MM.1S (cell line): Measurements from ENCODE around the gene ZRANB2.

Experiments
- EZH2 ChIP-seq: fragments of 300-600 bp; sonication (generic); optimal IDR thresholded peaks from 2 replicates; pipeline ENCODE3; 2017; ENCODE audit warnings: low read depth, mild to moderate bottlenecking, antibody characterized with exemption, low read length, mixed read lengths
- TF ChIP-seq, protein P1 (sequence below): fragments of 300-600 bp; sonication (generic); IDR thresholded peaks from 2 replicates; pipeline ENCODE4 v1.5.1; 2016; ENCODE audit warnings: antibody characterized with exemption, low read length, mixed read lengths

DNA sequence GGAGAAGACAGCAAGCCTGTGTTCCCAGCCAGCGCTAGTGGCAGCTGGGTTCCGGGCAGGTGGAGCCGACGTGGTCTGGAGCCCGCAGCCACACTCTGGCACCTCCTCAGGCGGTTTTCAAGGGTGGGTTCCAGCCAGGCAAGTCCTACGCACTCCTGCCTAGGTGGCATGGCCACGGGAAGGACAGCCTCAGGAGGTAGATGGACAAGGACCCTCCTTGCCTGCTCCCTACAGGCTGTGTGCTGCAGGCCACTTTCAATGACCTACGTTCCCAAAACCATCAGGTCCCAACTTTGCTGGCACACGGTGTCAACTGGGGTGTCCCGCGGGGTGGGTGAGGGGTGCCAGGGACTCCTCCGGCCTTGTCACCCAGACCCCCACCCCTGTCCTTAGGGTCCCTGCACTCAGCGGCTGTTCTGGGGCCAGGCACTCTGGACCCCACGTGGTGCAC is 26.5 kb downstream of the ZRANB2 start:
- TF ChIP-seq, protein P1, sequence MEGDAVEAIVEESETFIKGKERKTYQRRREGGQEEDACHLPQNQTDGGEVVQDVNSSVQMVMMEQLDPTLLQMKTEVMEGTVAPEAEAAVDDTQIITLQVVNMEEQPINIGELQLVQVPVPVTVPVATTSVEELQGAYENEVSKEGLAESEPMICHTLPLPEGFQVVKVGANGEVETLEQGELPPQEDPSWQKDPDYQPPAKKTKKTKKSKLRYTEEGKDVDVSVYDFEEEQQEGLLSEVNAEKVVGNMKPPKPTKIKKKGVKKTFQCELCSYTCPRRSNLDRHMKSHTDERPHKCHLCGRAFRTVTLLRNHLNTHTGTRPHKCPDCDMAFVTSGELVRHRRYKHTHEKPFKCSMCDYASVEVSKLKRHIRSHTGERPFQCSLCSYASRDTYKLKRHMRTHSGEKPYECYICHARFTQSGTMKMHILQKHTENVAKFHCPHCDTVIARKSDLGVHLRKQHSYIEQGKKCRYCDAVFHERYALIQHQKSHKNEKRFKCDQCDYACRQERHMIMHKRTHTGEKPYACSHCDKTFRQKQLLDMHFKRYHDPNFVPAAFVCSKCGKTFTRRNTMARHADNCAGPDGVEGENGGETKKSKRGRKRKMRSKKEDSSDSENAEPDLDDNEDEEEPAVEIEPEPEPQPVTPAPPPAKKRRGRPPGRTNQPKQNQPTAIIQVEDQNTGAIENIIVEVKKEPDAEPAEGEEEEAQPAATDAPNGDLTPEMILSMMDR = no peak
- no peak for TF ChIP-seq EZH2
